Lower lobe of right lung (tissue), 2 donors: ENCODE results near the gene DAD1. TPM values are rescaled to one million over a fixed set of nuclear protein-coding genes. Genes with fewer than 3 reads are reported as not detected.

Experiments used
- ATAC-seq, 2 donors: fragments of 200-7000 bp; cut with Tn5 transposase; one replicate each; pipeline ENCODE4 v1.9.1; 2020 to 2022; ENCODE audit warnings: mild to moderate bottlenecking in 2 of 2, moderate library complexity in 2 of 2
- DNase-seq: peaks from one replicate; pipeline ENCODE4 v3.0.0-alpha.2; 2020
- H3K27ac ChIP-seq: fragments of 200-600 bp; one replicate; pipeline ENCODE4 v1.8.0; 2022
- H3K27me3 ChIP-seq: fragments of 200-600 bp; one replicate; pipeline ENCODE4 v1.8.0; 2022; ENCODE audit warnings: low read depth
- H3K36me3 ChIP-seq: fragments of 200-600 bp; one replicate; pipeline ENCODE4 v1.8.0; 2022; ENCODE audit warnings: mild to moderate bottlenecking
- H3K4me1 ChIP-seq: fragments of 200-600 bp; one replicate; pipeline ENCODE4 v1.8.0; 2022
- H3K4me3 ChIP-seq: fragments of 200-600 bp; one replicate; pipeline ENCODE4 v1.8.0; 2022; ENCODE audit warnings: mild to moderate bottlenecking
- H3K9me3 ChIP-seq: fragments of 200-600 bp; one replicate; pipeline ENCODE4 v1.8.0; 2022
- intact Hi-C: fragments of 100-400 bp; cut with DNase I; formaldehyde crosslinking; loops from one replicate; pipeline ENCODE4 v1.11.0; 2022
- total RNA-seq: library from RNA; stranded (reverse); fragmentation: NEBNext Ultra II Directional; extraction: Animal tissue kit (Norgen Biotek cat#: 25700); gene quantifications from one replicate; pipeline ENCODE4 v1.2.1, GENCODE V29; 2021
- TF ChIP-seq, protein P1 (sequence below): fragments of 200-600 bp; IDR thresholded peaks from one replicate; pipeline ENCODE4 v1.8.0; 2022; ENCODE audit warnings: antibody characterized with exemption, mild to moderate bottlenecking
- donor health status: DM: no; HTN: yes; CAD: no; lungs with severe emphysema.

The DAD1 gene
- total RNA-seq, 1 donor from 2014 or later = 162 TPM

DNA sequence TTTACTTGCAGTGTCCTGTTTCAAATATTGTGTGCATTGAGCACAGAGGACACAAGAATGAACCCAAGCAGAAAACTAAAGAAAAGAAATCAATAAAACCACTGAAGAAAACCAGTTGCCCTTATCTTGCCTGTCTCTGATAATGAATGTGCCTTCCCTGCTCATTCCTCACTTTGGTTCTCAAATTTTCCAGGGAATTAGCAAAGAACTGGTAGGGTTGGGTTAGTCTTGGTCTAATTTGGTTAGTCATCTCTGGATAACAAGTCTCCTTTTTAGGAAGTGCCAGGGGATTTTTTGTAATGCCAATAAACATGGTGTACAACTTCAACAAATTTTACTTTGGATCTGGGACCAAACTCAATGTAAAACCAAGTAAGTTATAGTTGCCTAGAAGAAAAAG lies 65.7 kb downstream of the DAD1 start:
- DNase-seq (no peak), ATAC-seq (no peak)
- no peaks in the 10 kb centered on the region for H3K4me1 ChIP-seq
- H3K4me3 ChIP-seq = no peak overlapping the region
- intact Hi-C loops = no loop called here
- H3K36me3 ChIP-seq = no peaks in the 10 kb centered on the region
- TF ChIP-seq, protein P1, sequence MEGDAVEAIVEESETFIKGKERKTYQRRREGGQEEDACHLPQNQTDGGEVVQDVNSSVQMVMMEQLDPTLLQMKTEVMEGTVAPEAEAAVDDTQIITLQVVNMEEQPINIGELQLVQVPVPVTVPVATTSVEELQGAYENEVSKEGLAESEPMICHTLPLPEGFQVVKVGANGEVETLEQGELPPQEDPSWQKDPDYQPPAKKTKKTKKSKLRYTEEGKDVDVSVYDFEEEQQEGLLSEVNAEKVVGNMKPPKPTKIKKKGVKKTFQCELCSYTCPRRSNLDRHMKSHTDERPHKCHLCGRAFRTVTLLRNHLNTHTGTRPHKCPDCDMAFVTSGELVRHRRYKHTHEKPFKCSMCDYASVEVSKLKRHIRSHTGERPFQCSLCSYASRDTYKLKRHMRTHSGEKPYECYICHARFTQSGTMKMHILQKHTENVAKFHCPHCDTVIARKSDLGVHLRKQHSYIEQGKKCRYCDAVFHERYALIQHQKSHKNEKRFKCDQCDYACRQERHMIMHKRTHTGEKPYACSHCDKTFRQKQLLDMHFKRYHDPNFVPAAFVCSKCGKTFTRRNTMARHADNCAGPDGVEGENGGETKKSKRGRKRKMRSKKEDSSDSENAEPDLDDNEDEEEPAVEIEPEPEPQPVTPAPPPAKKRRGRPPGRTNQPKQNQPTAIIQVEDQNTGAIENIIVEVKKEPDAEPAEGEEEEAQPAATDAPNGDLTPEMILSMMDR = no peak
- no peaks in the 10 kb centered on the region for H3K27me3 ChIP-seq
- no peak overlapping the region for H3K27ac ChIP-seq
- no peaks in the 10 kb centered on the region for H3K9me3 ChIP-seq

GRCh38 chr14:22522466-22522957 lies 66.5 kb downstream of the DAD1 start:
- Histone ChIP-seq H3K4me3 (no peak overlapping the region), H3K27ac (no peak overlapping the region), H3K9me3 (no peaks in the 10 kb centered on the region), H3K36me3 (no peaks in the 10 kb centered on the region), H3K4me1 (no peaks in the 10 kb centered on the region), H3K27me3 (no peaks in the 10 kb centered on the region)
- TF ChIP-seq, protein P1 = no peak
- intact Hi-C loops = no loop called here
- no peak for ATAC-seq
- no peak for DNase-seq

DNA sequence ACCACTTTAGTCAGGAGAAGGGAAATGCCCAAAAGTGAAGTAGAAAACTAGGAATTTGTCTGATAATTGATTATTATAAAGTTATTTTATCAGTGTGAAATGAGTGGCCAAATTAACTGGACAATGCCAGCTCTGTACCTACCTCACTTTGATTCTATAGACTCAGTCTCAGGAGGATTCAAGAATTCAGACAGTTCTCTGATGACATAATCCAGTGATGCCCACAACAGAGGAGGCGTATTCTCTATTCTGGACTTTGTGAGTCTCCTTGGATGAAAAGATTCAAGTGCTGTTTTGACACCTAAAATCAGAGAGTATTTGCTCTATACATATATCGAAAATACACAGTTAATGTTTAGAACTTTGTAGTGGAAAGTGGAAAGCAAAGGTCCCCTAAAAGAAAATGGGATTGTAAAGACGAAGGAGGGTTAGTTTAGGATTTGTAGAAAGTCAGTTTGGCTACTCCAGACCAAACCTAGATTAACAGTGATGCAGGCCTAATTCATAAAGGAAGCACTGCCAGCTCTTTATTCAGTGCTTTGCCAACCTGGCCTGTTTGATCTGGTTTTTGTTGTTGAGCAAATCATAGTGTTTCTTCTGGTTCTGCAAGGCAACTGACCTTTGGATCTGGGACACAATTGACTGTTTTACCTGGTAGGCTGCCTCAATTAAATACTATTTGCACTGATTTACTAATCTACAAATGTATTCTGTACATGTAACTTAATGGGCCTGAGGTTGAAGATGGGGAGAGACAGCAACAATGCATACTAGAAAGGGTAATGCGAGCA lies 67.4 kb downstream of the DAD1 start:
- H3K36me3 ChIP-seq = no peaks in the 10 kb centered on the region
- H3K4me3 ChIP-seq = no peak overlapping the region
- DNase-seq (no peak), ATAC-seq (no peak)
- intact Hi-C loops = no loop called here
- TF ChIP-seq, protein P1 = no peak
- no peak overlapping the region for H3K27ac ChIP-seq
- H3K4me1 ChIP-seq = no peaks in the 10 kb centered on the region
- H3K9me3 ChIP-seq = no peaks in the 10 kb centered on the region
- no peaks in the 10 kb centered on the region for H3K27me3 ChIP-seq

- Histone ChIP-seq H3K36me3 (no peaks in the 10 kb centered on the region), H3K4me3 (no peak overlapping the region), H3K27me3 (no peaks in the 10 kb centered on the region), H3K27ac (no peak overlapping the region), H3K4me1 (no peaks in the 10 kb centered on the region), H3K9me3 (no peaks in the 10 kb centered on the region)
- DNase-seq = no peak
- TF ChIP-seq, protein P1 = no peak
- intact Hi-C loops = no loop called here
- ATAC-seq = no peak
Measured at GRCh38 chr14:22520796-22521195, 68.2 kb downstream of the DAD1 start.

DNA sequence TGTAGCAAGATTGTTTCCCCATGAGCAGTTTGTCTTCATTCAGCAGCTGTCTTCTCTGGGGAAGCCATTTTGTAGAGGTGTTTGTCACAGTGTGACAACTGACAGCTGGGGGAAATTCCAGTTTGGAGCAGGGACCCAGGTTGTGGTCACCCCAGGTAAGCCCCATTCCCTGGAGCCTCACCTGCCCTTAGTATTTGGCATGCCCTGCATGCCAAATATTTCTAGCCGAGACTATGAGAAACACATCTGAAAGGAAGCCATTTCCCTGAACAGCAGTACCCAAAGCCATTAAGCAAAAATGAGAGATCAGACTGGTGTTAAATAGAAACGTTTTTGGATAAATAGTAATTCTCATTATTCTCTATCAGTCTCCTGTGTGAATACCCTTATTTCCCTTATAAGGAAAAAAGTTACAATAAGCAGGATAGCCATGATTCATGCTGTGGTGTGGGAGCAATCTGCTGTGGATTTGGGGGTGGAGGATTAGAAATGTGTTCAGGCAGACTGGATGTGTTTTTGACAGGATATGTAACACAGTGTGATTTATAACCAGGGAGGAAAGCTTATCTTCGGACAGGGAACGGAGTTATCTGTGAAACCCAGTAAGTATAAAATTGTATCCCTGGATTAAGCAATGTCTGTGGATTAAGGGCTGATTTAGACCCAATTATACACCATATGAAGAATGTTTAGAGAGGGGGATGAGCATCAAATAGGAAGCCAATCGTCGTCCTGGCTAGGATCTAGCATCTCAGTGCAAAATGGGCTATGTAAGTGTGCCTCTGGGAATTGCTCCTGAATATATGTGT lies 68.9 kb downstream of the DAD1 start:
- ATAC-seq = no peak
- Histone ChIP-seq H3K9me3 (no peaks in the 10 kb centered on the region), H3K27ac (peak overlapping the region; percentile 8), H3K4me1 (no peaks in the 10 kb centered on the region), H3K4me3 (no peak overlapping the region), H3K36me3 (no peaks in the 10 kb centered on the region), H3K27me3 (no peaks in the 10 kb centered on the region)
- no peak for DNase-seq
- TF ChIP-seq, protein P1 = no peak
- intact Hi-C loops = no loop called here
